Measurements from ENCODE around the gene BDNF.
"Not testable (repeated sequence)": the region's sequence is repeated elsewhere in the genome, so short reads cannot be mapped to it uniquely, and the experiment has no call there.

The BDNF gene

DNA sequence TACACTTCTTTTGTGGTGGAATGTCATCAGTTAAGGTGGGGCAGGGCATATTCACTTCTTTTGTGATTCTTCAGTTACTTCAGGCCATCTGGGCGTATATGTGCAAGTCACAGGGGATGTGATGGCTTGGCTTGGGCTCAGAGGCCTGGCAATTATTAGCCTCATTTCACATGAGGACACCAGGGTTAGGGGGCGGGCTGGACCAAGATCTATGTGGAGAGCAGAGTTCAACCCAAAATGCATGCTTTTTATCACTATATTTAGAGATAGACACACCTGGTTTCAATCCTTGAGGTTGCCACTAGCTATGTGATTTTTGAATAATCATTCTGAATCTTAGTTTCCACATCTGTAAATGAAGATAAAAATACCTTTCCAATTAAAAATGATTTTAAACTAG is 65.5 kb downstream of the BDNF start:
- not testable (repeated sequence) for H3K4me3 ChIP-seq (ENCODE audit: low read length); DNase-seq (ENCODE audit: low read depth, low spot score)

DNA sequence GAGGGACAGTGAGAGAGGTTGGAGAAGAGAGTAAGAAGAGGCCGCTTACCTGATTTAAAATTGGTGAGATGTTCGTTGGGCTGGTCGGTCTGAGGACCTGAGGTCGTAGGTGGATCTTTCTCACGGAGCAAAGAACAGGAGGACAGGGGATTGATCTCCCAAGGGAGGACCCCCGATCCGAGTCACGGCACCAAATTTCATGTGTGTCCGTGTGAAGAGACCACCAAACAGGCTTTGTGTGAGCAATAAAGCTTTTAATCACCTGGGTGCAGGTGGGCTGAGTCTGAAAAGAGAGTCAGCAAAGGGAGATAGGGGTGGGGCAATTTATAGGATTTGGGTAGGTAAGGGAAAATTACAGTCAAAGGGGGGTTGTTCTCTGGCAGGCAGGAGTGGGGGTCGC is 66.0 kb downstream of the BDNF start:
- DNase-seq (ENCODE audit: low read depth, low spot score); H3K4me3 ChIP-seq (ENCODE audit: low read length): not testable (repeated sequence)

- not testable (repeated sequence) for H3K4me3 ChIP-seq (ENCODE audit: low read length); DNase-seq (ENCODE audit: low read depth, low spot score)
Observed at GRCh38 chr11:27629023-27629422, 71.2 kb downstream of the BDNF start.

GRCh38 chr11:27627979-27628378 is 72.3 kb downstream of the BDNF start:
- no peak for DNase-seq (ENCODE audit: low read depth, low spot score)
- H3K4me3 ChIP-seq (ENCODE audit: low read length) = no peak overlapping the region

DNA sequence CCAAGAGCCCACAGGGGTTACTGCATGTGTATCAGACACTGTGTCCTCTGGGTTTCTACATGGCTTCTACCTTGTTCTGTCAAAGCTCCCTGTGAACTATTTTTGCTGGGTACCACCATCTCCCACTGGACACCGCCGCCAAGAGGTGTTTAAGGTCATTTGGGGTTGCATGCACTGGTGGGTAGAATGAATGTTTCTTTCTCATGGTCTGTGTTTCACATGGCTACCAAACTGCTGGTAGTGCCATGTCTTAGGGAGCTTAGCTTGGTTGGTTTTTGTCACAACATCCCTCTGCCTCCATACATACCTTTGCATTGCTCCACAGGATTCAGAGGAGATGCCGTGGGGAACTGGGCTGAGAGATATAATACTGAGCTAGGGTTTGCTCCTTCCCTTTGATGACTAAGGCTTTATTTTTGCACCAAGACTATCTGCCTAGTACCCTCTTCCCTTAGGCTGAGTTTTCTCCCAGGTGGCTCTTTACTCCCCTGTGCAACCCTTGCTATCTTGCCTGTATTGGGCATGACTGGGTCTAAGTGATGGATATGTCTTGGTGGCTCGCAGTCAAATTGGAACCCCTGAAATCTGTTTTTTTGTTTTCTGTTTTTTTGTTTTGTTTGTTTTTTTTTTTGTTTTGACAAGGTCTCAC is 73.2 kb downstream of the BDNF start:
- no peak for DNase-seq (ENCODE audit: low read depth, low spot score)
- H3K4me3 ChIP-seq (ENCODE audit: low read length) = no peak overlapping the region

- H3K4me3 ChIP-seq (ENCODE audit: low read length) = no peak overlapping the region
- no peak for DNase-seq (ENCODE audit: low read depth, low spot score)
Observed at GRCh38 chr11:27626269-27626937, 73.9 kb downstream of the BDNF start.

GRCh38 chr11:27625347-27625912 is 74.8 kb downstream of the BDNF start:
- DNase-seq (ENCODE audit: low read depth, low spot score) = no peak
- H3K4me3 ChIP-seq (ENCODE audit: low read length) = no peak overlapping the region

GRCh38 chr11:27623945-27624523 is 76.2 kb downstream of the BDNF start:
- DNase-seq (ENCODE audit: low read depth, low spot score) = no peak
- no peak overlapping the region for H3K4me3 ChIP-seq (ENCODE audit: low read length)

GRCh38 chr11:27622541-27623300 is 77.5 kb downstream of the BDNF start:
- H3K4me3 ChIP-seq (ENCODE audit: low read length) = no peak overlapping the region
- DNase-seq (ENCODE audit: low read depth, low spot score) = no peak

DNA sequence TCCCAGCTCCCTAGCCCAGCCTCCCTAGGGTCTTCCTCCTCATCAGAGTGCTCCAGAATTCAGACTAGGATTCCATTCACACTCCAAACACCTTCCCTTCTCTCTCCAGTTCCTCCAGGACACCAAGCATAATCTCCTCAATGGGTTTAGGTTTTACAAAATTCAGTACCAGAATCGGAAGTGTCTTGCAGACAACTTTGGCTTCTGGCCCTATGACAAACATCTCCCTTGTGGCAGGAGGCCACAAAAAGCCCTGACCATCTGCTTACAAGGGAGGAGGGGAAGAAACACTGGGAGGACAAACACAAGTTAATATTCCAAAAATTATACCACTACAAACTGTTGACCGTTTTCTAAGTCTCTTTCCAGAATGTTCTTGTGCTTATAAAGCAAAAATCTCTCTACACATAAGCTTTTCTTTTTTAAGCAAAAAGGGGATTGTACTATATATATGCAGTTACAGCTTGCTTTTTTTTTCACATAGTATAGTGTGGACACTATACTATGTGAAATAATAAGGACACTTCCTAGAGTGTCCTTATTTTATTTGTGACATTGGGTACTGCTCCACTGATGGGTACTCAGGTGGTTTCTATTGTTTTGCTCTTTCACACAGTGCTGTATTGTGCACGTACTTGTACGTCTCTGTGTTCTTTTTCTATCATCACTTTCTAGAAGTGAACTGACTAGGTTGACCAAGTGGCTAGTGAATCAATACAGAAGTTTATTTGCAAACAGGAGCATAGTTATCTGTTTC is 78.7 kb downstream of the BDNF start:
- no peak for DNase-seq (ENCODE audit: low read depth, low spot score)
- no peak overlapping the region for H3K4me3 ChIP-seq (ENCODE audit: low read length)

DNA sequence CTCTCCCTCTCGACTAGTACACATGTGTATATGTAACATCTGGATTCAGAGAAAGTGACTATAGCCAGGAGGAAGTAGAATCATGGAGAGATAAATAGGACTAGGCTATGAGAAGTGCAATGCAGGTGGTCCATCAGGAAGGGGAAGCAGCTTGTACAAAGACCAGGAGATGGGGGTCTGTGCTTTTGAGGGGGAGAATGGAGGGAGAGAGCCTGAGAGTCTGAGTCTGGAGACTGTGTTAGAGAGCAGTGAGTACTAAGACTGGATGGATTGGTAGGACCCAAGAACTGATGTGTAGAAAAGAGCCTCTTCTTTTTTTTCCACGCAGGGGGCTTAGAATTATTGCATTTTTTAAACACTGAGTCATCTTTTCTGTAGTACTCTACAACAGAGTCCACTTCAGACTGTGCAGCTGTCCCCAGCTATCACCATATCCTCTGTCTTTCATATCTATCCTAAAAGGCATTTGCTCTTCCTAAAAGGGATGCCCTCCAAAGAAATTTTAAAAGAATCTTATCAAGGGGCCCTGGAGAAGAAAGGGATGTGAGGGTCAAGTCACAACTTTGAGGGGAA is 80.4 kb downstream of the BDNF start:
- no peak overlapping the region for H3K4me3 ChIP-seq (ENCODE audit: low read length)
- DNase-seq (ENCODE audit: low read depth, low spot score) = no peak

GRCh38 chr11:27619039-27619574 is 81.1 kb downstream of the BDNF start:
- H3K4me3 ChIP-seq (ENCODE audit: low read length) = no peak overlapping the region
- DNase-seq (ENCODE audit: low read depth, low spot score) = no peak

DNA sequence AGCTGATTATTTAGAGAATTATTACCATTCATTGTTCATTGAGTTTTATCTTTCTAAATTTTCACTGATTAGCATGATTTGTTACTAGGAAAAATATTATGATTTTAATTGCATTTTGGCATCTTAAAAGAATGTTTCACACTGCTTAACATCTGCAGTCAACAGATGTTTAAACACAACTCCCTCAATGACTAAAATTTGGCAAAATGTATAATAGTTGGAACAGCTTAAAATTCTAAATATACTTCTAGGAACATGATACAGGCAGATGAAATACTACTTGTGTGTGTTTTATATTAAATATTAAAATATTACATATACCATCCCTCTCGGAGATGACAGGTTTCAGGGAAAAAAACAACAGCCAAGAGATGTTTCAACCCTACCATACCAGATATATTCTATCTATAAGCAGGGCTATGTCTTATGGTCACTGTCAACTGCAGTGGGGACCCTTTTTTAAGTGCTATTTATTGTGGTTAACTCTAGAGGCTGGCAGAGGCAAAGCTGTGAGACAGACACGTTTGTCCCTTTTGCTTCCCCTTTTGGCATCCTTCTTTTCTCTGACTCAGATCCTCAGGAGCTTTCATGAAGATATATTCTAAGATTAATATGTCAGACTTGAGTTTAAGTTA is 81.9 kb downstream of the BDNF start:
- H3K4me3 ChIP-seq (ENCODE audit: low read length) = no peak overlapping the region
- no peak for DNase-seq (ENCODE audit: low read depth, low spot score)

GRCh38 chr11:27616711-27617110 is 83.5 kb downstream of the BDNF start:
- no peak overlapping the region for H3K4me3 ChIP-seq (ENCODE audit: low read length)
- DNase-seq (ENCODE audit: low read depth, low spot score) = no peak

- no peak for DNase-seq (ENCODE audit: low read depth, low spot score)
- H3K4me3 ChIP-seq (ENCODE audit: low read length) = no peak overlapping the region
Observed at GRCh38 chr11:27615833-27616232, 84.4 kb downstream of the BDNF start.

GRCh38 chr11:27614092-27614491 is 86.2 kb downstream of the BDNF start:
- H3K4me3 ChIP-seq (ENCODE audit: low read length) = no peak overlapping the region
- DNase-seq (ENCODE audit: low read depth, low spot score) = no peak

- no peak for DNase-seq (ENCODE audit: low read depth, low spot score)
Observed at GRCh38 chr11:27612932-27613880, 87.0 kb downstream of the BDNF start.

More at GRCh38 chr11:27612932-27613880, 87.0 kb downstream of the BDNF start:
- no peak overlapping the region for H3K4me3 ChIP-seq (ENCODE audit: low read length)

All from Jurkat, Clone E6-1 (cell line).